ENCODE results near the gene NNMT.

The NNMT gene

GRCh38 chr11:114307524-114308203 lies 11.5 kb downstream of the NNMT start:
- TF ChIP-seq, protein P1, sequence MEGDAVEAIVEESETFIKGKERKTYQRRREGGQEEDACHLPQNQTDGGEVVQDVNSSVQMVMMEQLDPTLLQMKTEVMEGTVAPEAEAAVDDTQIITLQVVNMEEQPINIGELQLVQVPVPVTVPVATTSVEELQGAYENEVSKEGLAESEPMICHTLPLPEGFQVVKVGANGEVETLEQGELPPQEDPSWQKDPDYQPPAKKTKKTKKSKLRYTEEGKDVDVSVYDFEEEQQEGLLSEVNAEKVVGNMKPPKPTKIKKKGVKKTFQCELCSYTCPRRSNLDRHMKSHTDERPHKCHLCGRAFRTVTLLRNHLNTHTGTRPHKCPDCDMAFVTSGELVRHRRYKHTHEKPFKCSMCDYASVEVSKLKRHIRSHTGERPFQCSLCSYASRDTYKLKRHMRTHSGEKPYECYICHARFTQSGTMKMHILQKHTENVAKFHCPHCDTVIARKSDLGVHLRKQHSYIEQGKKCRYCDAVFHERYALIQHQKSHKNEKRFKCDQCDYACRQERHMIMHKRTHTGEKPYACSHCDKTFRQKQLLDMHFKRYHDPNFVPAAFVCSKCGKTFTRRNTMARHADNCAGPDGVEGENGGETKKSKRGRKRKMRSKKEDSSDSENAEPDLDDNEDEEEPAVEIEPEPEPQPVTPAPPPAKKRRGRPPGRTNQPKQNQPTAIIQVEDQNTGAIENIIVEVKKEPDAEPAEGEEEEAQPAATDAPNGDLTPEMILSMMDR (IDR thresholded peaks at IDR 0.05; ENCODE audit: control insufficient read depth, extremely low read depth, insufficient read depth) = no peak
- DNase-seq (ENCODE audit: low read depth) = no peak
- H3K4me3 ChIP-seq (ENCODE audit: low read depth, low read length) = no peak overlapping the region

DNA sequence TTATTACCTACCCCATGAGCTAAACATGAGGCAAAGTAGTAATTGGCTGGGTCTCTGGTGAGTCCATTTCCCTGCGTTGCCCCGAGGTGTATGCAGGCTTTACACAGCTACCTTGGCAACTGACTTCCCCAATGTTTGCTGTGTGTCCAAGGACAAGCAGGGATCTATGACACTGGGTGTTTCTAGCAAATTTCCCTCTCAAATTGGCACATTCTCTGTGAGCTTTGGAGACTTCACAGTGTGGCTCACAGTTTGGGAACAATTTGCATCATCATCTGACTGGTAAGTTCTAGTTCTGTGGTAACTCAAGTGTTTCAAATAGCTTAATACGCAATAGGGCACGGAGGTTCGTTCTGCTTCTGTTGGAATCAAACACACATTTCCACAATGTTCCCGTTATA lies 12.5 kb downstream of the NNMT start:
- H3K4me3 ChIP-seq (ENCODE audit: low read depth, low read length) = no peak overlapping the region
- no peak for DNase-seq (ENCODE audit: low read depth)
- TF ChIP-seq, protein P1 (IDR thresholded peaks at IDR 0.05; ENCODE audit: control insufficient read depth, extremely low read depth, insufficient read depth) = no peak

GRCh38 chr11:114309517-114309916 lies 13.3 kb downstream of the NNMT start:
- TF ChIP-seq, protein P1 (IDR thresholded peaks at IDR 0.05; ENCODE audit: control insufficient read depth, extremely low read depth, insufficient read depth) = no peak

GRCh38 chr11:114310095-114310494 lies 13.9 kb downstream of the NNMT start:
- TF ChIP-seq, protein P1 (IDR thresholded peaks at IDR 0.05; ENCODE audit: control insufficient read depth, extremely low read depth, insufficient read depth) = no peak
- no peak for DNase-seq (ENCODE audit: low read depth)
- no peak overlapping the region for H3K4me3 ChIP-seq (ENCODE audit: low read depth, low read length)

More at GRCh38 chr11:114309517-114309916, 13.3 kb downstream of the NNMT start:
- no peak overlapping the region for H3K4me3 ChIP-seq (ENCODE audit: low read depth, low read length)
- no peak for DNase-seq (ENCODE audit: low read depth)

DNA sequence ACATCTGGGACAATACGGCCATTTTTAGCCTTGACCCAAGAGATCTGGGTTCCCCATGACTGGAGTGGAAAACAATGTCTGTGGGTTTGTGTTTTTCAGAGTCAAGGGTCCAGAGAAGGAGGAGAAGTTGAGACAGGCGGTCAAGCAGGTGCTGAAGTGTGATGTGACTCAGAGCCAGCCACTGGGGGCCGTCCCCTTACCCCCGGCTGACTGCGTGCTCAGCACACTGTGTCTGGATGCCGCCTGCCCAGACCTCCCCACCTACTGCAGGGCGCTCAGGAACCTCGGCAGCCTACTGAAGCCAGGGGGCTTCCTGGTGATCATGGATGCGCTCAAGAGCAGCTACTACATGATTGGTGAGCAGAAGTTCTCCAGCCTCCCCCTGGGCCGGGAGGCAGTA lies 15.7 kb downstream of the NNMT start:
- H3K4me3 ChIP-seq (ENCODE audit: low read depth, low read length) = no peak overlapping the region
- TF ChIP-seq, protein P1 (IDR thresholded peaks at IDR 0.05; ENCODE audit: control insufficient read depth, extremely low read depth, insufficient read depth) = no peak
- DNase-seq (ENCODE audit: low read depth) = no peak

GRCh38 chr11:114314096-114314495 lies 17.9 kb downstream of the NNMT start:
- H3K4me3 ChIP-seq (ENCODE audit: low read depth, low read length) = no peak overlapping the region
- DNase-seq (ENCODE audit: low read depth) = no peak
- TF ChIP-seq, protein P1 (IDR thresholded peaks at IDR 0.05; ENCODE audit: control insufficient read depth, extremely low read depth, insufficient read depth) = no peak

Measured in LNCaP clone FGC (cell line).